DMS114 treated with DMSO at 0.1 percent for 48 hours (cell line): ENCODE data around the gene PSME3.

Experiments
- DNase-seq: peaks from one replicate; lab custom pipeline; 2025; ENCODE audit not compliant: unreplicated experiment; lab: John Stamatoyannopoulos, UW

PSME3 gene, protein sequence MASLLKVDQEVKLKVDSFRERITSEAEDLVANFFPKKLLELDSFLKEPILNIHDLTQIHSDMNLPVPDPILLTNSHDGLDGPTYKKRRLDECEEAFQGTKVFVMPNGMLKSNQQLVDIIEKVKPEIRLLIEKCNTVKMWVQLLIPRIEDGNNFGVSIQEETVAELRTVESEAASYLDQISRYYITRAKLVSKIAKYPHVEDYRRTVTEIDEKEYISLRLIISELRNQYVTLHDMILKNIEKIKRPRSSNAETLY

DNA sequence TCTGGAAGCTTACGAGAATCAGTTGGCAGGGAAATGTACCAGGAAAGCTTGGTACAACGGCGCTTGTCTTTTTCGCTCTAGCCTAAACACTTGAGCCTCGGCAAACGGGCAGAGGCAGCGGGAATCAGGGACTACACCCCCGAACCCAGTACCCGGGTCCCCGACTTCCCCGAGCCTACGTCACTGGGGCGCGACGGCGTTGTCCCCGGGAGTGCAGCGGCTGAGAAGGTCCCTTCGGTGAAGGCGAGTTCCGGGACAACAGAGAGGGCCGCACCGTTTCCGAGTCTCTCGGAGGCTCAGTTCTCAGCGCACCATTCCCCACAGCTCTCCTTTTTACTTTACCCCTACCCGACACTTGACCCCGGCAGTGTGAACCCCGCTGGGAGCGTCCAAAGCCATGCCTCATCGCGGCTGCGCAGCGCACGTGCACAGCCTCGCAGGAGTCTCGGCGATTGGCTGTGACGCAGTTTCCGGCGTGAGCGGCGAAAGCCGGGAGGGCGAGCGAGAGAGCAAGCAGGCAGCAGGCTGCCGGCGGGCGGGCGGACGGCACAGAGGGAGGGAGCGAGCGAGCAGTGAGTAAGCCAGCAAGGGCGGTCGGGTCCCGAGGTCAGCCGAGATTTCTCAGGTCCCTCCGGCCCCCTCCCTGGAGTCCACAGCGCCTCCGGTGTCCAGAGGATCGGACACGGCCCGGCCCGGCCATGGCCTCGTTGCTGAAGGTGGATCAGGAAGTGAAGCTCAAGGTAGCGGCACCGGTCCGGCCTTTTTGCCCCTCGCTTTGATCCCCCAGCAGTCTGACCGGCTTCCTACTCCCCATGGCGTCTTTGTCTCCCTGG lies at the start of gene PSME3:
TSS of gene PSME3 (plus strand) at position 464 of the 833 bp plus-strand sequence. CDS start at position 699, 235 bp downstream.
- peak; percentile 71 for DNase-seq

DNA sequence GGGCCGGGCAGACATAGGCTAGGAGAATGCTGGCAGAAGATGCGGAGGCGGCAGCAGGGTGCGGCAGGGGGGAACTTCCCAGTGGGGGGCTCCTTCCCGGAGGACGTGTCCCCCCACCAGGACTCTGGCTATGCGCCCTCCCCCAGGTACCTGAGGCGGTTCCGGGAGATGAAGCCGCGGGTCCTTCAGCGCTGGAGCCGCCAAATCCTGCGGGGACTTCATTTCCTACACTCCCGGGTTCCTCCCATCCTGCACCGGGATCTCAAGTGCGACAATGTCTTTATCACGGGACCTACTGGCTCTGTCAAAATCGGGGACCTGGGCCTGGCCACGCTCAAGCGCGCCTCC lies 49.4 kb upstream of the PSME3 start:
- DNase-seq = no peak

DNA sequence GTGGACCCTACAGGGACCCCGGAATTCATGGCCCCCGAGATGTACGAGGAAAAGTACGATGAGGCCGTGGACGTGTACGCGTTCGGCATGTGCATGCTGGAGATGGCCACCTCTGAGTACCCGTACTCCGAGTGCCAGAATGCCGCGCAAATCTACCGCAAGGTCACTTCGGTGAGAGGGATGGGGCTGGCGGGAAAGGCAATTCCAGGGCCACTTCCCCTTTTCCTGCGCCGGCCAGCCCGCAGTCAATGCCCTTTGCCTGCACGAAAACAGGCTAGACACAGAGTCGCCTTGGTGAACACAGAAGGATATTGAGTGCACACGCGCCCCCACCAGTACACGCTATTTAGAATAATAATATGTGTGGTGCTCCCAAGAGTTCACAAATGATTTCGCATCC lies 48.8 kb upstream of the PSME3 start:
- no peak for DNase-seq

DNA sequence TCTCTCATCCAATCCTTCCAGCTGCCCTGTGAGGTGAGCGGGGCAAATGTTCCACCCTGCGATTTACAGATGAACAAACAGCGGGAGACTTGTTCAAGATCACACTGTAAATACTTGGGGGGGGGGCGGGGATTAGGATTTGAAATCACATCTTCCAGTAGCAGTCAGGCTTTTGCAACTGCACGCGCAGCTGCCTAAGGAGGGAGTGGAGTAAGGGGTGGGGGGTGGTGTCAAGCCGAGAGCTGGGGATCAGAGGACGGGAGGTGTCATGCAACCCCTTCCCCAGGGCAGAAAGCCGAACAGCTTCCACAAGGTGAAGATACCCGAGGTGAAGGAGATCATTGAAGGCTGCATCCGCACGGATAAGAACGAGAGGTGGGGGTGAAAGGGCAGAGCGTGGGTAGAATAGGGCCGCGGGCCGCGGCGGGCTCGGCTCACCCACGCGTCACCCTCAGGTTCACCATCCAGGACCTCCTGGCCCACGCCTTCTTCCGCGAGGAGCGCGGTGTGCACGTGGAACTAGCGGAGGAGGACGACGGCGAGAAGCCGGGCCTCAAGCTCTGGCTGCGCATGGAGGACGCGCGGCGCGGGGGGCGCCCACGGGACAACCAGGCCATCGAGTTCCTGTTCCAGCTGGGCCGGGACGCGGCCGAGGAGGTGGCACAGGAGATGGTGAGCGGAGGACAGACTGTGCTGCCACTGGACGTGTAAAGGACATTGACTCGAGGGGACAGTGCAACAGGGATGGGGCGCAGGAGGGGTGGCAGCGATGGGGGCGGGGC lies 48.2 kb upstream of the PSME3 start:
- DNase-seq = no peak

DNA sequence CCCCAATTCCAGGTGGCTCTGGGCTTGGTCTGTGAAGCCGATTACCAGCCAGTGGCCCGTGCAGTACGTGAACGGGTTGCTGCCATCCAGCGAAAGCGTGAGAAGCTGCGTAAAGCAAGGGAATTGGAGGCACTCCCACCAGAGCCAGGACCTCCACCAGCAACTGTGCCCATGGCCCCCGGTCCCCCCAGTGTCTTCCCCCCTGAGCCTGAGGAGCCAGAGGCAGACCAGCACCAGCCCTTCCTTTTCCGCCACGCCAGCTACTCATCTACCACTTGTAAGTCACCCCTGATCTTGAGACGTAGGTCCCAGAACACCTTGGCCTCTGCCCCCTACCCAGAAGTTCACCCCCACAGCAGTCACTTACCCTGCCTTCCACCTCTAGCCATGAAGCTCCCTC lies 45.9 kb upstream of the PSME3 start:
- DNase-seq = no peak

DNA sequence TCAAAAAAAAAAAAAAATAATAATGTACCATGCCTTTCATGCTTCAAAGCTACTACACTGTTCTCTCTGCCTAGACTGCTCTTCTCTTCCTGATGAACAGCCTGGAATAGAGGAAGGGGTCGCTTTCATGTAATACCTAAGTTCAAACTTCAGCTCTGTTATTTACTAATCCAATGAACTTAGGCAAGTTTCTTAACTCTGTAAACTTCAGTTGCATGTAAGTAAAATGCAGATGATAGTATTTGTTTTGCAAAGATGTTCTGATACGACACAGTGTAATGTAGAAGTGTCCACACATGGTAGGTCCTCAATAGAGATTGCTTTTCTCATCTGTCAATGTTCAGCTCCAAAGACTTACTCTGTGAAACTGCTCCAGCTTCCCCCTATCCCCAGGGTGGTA lies 41.2 kb upstream of the PSME3 start:
- DNase-seq = no peak

GRCh38 chr17:42792545-42792944 lies 40.7 kb upstream of the PSME3 start:
- DNase-seq = no peak

GRCh38 chr17:42795061-42795460 lies 38.1 kb upstream of the PSME3 start:
- DNase-seq = no peak

- no peak for DNase-seq
These were observed 37.7 kb upstream of the PSME3 start for GRCh38 chr17:42795465-42795864.

- DNase-seq = no peak
These were observed 37.0 kb upstream of the PSME3 start for GRCh38 chr17:42796066-42796758.

- DNase-seq = no peak
These were observed 35.9 kb upstream of the PSME3 start for GRCh38 chr17:42797067-42798007.

DNA sequence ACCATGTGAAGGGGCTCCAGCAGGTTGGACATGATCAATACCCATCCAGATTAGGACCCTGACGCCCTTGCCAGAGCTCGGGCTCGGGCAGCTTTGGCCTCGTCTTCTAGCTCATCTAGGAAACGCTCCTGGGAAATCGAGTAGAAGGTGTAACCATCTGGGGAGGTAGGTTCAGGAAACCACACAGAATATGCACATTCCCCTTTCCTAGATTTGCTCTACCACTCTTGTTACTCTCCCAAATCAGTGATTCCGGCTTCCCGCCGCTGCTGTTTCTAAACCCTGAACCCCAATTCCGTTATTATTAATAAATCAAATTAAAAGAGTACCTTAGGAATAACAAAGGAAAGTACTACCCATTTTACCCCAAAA lies 35.2 kb upstream of the PSME3 start:
- no peak for DNase-seq

DNA sequence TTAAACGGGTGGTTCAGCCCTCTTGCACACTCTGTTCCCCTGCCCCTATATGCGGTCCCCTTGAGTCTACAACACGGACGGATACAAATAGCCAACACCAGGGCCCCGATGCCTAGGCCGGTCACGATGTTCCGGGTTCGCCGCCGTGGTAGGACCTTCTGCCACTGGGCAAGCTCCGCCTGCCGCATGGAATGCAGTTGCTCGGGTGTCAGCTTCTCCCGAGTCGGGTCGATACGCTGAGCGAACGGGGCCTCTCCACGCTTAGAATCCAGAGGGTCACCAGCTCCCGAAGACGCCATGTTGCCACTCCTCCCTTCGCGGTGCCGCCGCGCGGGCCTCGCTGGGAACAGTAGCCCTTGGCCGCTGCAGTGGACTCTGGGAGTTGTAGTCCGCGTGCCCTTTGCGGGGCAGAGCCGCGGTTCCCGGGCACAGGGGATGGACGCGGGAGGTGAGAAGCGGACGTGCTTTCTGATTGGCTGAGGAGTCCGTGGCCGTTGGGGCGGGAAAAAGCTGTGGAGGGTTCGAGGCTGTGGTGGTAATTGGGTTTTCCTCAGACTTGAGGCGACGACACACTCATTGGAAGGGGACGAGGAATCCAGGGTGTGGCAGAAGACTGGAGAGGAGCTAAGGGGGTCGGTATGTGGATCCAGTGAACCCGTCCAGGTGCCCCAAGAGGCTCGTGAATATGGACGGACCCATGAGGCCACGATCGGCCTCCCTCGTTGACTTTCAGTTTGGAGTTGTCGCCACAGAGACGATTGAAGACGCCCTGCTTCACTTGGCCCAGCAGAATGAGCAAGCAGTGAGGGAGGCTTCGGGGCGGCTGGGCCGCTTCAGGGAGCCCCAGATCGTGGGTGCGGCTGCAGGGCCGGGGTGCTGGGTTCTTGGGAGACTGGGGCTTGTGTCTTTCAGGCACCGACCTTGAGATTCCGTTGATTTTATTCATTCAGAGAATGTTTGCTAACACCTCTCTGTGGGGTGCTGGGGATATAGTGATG lies 34.5 kb upstream of the PSME3 start, which contains the start of the genes CNTD1 and COA3:
TSS of gene CNTD1 (plus strand) at position 479 of the 998 bp plus-strand sequence. CDS start at position 686, 207 bp downstream.
TSS of gene COA3 (minus strand) at position 322 of the 998 bp plus-strand sequence. CDS start at position 299, 23 bp downstream.
- peak; percentile 74 for DNase-seq

DNA sequence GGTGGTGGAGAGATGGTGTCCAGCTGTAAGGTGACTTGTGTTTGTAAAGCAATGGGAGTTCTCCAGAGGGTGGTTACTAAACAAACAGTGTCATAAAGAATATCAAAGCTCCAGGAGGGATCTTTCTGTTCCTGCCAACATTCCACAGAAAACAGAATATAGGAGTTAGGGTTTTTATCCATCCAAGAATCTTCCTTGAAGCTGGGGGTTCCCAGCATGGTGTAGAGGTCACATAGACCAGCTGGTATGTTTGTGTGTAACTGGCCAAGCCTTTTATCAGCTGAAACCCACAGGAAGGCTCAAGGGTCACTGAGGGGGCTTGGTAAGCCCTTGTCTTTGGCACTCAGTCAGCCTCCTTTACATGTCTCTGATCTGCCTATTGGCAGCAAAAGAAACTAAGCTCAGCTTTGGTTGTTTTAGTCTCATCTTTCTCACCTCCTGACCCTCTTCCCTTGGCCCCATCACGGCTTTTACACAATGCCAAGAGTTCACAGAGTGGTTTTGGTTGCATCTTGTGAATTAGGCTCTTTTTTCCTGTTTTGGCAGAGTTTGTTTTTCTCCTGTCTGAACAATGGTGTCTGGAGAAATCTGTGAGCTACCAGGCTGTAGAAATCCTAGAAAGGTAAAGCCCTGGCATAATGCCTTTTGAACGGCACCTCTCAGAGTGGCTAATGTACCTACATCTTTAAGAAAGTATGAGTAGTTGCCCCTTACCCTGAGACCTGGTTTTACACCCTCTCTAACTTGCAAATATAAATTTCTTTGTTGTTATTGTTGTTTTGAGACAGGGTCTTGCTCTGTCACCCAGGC lies 29.9 kb upstream of the PSME3 start:
- DNase-seq = no peak

GRCh38 chr17:42804918-42805367 lies 28.3 kb upstream of the PSME3 start:
- DNase-seq = no peak

DNA sequence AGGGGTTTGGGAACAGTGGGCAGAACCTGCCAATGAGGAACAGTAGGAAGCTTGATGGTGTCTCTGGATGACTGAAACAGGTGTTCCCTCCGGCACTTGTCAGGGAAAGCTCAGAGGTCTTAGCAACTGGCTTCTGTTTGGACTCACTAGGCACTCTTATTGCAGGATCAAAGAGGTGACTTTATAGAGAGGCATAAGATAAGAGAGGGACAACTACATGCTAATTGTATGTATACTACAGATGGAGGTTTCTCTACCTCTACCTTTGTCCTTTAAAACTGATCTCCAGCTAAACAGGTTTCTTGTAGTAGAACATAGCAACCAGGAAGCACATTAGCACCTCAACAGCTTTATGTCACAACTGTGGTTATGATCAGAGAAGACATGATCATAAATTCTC lies 26.9 kb upstream of the PSME3 start:
- no peak for DNase-seq

DNA sequence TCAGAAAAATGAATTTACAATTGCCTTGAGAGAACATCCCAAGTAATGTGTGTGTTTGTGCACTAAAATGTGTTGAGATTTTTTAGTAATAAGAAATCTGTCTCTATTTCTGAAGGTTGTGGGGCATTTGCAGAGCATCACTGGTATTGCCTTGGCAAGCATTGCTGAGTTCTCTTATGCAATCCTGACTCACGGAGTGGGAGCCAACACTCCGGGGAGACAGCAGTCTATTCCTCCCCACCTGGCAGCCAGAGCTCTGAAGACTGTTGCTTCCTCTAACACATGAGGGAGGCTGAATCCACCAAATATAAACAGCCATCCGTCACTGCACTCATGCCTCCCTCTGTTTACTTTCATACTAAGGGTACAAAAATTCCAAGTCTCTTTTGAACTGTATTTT lies 23.9 kb upstream of the PSME3 start:
- no peak for DNase-seq
